ENCODE measurements around the gene TMEM151B.

DNA sequence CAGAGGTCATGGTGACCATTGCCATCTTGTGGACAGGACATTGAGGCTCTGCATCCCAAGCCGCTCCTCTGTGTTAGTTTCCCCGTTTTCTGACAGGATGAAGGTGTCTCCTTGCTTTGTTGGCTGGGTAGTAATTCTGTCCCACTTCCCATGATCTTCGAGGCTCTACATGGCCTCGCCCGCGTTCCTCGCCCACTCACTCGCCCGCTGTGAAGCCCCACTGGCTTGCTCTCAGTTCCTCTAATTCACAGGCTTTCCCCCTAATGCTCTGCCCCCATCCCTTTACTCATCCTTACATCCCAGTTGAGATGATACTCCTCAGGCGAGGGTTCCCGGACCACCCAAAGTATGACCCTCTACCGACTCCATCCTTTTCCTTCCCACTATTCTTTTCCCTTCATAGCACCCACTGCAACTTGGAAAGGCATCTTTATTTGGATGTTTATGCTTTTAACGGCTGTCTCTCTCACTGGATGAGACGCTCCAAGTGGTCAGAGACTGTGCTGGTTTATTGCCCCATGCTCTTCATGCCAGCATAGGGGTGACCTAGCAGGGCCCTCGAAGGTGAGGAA lies 12.4 kb upstream of the TMEM151B start:
- no peak for TF ChIP-seq POLR2A (IDR thresholded peaks at IDR 0.05)
- TF ChIP-seq, protein P1, sequence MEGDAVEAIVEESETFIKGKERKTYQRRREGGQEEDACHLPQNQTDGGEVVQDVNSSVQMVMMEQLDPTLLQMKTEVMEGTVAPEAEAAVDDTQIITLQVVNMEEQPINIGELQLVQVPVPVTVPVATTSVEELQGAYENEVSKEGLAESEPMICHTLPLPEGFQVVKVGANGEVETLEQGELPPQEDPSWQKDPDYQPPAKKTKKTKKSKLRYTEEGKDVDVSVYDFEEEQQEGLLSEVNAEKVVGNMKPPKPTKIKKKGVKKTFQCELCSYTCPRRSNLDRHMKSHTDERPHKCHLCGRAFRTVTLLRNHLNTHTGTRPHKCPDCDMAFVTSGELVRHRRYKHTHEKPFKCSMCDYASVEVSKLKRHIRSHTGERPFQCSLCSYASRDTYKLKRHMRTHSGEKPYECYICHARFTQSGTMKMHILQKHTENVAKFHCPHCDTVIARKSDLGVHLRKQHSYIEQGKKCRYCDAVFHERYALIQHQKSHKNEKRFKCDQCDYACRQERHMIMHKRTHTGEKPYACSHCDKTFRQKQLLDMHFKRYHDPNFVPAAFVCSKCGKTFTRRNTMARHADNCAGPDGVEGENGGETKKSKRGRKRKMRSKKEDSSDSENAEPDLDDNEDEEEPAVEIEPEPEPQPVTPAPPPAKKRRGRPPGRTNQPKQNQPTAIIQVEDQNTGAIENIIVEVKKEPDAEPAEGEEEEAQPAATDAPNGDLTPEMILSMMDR (IDR thresholded peaks at IDR 0.05), result peak in 3 of 12 donors; percentile 9 to 36 (median 23)
